A673 (cell line): Measurements from ENCODE around the gene GPBP1.

Source experiments
- CTCF ChIP-seq: fragments of 300-800, 200-600 bp; sonication (generic); conservative IDR thresholded peaks from 2 replicates; pipeline ENCODE4 v1.5.1; 2017; ENCODE audit warnings: low read depth, mild to moderate bottlenecking, antibody characterized with exemption, low read length, moderate library complexity, mixed read lengths
- EZH2 ChIP-seq: fragments of 200-600 bp; sonication (generic); IDR thresholded peaks from 2 replicates; pipeline ENCODE4 v1.6.1; 2017; ENCODE audit warnings: borderline replicate concordance, low read depth, mild to moderate bottlenecking, mixed read lengths, antibody characterized with exemption, low read length; ENCODE audit not compliant: poor library complexity, severe bottlenecking

GRCh38 chr5:57155033-57155432 is 18.8 kb upstream of the GPBP1 start:
- TF ChIP-seq CTCF (no peak), EZH2 (no peak)
